Breast epithelium (tissue), 3 donors: ENCODE data around the gene ANO7.

Experiments used
- POLR2A ChIP-seq: fragments of 450-650 bp; IDR thresholded peaks from one replicate; pipeline ENCODE4 v1.6.1; 2016; ENCODE audit warnings: antibody characterized with exemption, mild to moderate bottlenecking, moderate library complexity
- POLR2AphosphoS5 ChIP-seq, 3 donors: sonication (generic); formaldehyde crosslinking; IDR thresholded peaks; one replicate each; pipeline ENCODE4 v1.6.1; 2017; ENCODE audit warnings: antibody characterized with exemption in 3 of 3
- TF ChIP-seq, protein P1 (sequence below), 3 donors: fragments of 450-650 bp; IDR thresholded peaks; one replicate each; pipeline ENCODE4 v1.5.1; 2016 to 2017; ENCODE audit warnings: antibody characterized with exemption in 3 of 3, mild to moderate bottlenecking in 3 of 3, moderate library complexity in 3 of 3

DNA sequence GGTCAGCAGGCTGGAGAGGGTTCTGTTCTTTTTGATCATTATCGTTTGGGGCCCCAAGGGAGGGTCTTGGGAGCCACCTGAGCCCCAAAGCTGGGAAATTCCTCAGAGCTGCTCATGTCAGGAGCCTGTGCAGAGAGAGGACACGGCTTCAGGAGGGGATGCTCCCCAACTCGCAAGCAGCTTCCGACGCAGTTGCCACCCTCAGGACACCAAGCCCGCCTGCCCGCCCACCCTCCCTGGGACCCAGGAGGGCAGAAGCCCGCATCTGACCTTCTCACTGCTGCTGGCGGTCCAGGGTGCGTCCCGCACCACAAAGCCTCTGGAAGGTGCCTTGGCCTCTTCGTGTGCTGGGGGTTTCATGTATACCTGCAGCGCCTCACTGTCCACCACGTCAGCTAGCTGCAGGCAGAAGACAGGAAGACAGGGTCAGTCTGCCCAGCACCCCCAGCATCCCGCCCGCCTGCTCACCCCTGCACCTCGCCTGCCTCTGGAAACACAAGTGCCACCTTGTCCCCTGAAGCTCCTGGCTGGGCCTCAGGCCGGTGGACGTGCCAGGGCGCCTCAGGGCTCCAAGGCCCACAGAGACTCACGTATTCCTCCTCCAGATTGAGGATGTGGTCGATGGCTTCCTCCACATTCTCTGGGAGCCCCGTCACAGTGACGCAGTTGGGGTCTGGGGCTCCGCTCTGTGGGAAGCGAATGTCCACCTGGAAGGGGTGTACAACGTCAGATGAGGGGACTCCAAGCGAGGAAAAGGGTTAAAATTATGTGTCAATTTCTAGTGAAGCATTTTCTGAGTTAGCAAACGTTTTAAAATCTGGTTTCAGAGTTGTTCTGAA, 41.3 kb downstream of the ANO7 start:
- TF ChIP-seq, protein P1, sequence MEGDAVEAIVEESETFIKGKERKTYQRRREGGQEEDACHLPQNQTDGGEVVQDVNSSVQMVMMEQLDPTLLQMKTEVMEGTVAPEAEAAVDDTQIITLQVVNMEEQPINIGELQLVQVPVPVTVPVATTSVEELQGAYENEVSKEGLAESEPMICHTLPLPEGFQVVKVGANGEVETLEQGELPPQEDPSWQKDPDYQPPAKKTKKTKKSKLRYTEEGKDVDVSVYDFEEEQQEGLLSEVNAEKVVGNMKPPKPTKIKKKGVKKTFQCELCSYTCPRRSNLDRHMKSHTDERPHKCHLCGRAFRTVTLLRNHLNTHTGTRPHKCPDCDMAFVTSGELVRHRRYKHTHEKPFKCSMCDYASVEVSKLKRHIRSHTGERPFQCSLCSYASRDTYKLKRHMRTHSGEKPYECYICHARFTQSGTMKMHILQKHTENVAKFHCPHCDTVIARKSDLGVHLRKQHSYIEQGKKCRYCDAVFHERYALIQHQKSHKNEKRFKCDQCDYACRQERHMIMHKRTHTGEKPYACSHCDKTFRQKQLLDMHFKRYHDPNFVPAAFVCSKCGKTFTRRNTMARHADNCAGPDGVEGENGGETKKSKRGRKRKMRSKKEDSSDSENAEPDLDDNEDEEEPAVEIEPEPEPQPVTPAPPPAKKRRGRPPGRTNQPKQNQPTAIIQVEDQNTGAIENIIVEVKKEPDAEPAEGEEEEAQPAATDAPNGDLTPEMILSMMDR (IDR thresholded peaks at IDR 0.05) = no peak
- TF ChIP-seq POLR2A (no peak), POLR2AphosphoS5 (IDR thresholded peaks at IDR 0.05) (no peak)
